GM18867 (cell line): ENCODE results near the gene NEU4.
"Not testable (repeated sequence)": the region's sequence is repeated elsewhere in the genome, so short reads cannot be mapped to it uniquely, and the experiment has no call there.

Experiments
- ATAC-seq: cut with Tn5 transposase; IDR thresholded peaks from one replicate; pipeline ENCODE4 v1.9.1; 2021; ENCODE audit warnings: mild to moderate bottlenecking, moderate library complexity; ENCODE audit not compliant: unreplicated experiment

Gene NEU4

GRCh38 chr2:241774419-241775222 lies 34.4 kb upstream of the NEU4 start:
- no peak for ATAC-seq

GRCh38 chr2:241775223-241776177 lies 33.5 kb upstream of the NEU4 start:
- ATAC-seq, result no peak

DNA sequence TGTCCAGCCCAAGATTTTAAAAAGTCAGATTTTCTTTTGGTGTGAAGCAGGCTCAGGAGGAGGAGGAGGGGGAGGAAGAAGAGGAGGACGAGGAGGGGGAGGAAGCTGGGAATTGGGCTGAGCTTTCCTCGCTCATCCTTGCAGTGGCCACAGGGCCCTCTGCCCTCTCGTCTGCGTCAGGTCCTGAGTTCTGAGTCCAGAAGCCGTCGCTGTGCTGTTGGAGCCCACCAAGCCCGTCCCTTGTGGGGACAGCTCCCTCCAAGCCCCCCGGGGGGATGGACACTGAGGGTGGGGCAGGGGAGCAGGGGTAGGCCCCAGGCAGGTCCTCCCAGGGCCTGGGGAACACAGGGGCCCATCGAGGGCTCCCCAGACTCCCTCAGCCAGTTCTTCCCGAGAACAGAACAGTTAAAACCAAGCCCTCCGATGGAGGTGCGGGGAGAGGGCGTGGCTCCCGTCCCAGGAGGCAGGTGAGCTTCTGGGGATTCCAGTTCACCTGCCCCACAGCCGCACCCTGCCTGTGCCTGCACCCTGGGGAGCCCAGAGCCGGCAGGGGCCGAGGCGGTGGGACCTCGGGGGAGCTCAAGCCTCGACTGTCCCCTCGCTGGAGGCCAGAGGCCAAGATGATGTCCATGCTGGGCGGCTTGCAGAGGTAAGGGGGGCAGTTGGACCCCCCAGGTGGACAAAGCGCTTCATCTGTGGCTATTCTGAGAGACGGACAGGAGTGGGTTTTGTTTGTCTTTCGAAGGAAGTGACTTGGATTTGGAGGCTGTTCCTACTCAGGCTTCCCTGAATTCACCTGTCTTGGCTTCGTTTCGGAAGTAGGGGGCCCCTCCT lies 32.4 kb upstream of the NEU4 start, which contains the start of gene GAL3ST2:
GAL3ST2 (plus strand) TSS at position 487 of the 834 bp plus-strand sequence; CDS start at position 621, 134 bp downstream.
- no peak for ATAC-seq

DNA sequence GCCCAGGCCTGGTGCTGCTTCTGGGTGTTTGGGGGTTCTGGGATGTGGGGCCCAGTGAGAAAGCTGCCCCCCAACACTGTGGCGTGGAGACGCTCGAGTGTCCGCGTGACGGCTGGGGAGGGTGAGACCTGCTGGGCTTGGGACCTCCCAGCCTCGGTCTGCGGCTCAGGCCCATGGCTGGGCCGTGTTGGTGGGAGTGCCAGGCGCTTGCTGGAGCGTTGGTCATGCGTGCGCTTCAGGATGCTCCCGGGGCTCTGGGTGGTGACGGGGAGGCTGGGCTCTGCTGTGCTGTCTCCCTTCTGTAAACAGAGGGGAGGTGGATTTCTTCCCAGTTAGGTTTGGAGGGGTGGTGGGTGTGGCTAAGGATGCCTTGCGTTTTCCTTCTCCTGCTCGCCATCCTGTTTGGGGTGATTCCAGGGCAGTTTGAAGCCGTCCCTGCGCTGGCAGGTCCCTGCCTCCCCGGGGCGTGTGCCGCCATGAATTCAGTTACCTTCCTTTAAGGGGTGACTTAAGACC lies 31.8 kb upstream of the NEU4 start:
- ATAC-seq, result no peak

DNA sequence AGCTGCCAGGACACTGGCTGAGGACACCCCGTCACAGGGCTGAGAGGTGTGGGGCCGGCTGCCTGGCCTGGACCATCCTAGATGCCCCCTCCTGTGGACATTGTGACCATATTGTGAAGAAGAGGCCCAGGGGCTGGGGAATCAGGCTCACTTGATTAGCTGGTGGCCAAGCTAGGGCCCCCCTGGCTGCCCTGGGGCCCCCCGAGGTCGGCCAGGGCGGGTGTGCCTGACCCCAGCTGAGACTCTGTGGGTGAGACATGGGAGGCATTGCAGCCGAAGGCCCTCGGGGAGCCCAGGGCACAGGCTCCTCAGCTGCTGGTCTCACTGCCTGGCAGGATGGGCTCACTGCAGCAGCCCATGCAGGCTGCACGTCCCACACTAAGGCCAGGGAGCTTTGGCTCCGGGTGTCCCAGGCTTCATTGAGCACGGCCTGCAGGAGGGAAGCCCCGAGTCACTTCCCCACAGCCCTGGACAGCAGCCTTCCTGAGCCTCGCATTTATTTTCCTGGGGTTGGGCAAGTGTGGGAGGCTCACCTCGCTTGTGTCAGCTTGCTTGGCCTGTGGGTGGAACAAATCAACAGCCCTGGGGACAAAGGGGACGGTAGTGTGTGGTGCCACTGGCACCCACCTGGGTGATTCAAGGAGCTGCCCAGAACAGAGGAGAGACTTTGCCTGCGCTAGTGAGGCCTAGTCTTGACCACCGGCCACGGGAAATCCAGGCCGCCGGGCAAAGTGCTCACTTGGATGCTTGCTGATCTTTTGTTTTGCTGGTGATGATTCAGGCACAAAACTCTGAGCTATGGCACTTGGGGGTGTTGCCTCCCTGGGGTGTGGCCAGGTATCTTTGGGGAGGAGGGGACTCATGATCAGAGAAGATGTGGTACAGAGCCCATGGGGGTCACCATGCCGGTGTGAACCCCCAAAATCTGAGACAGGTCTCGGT lies 31.0 kb upstream of the NEU4 start:
- ATAC-seq, result no peak

- no peak for ATAC-seq
Observed at GRCh38 chr2:241780939-241781569, 27.9 kb upstream of the NEU4 start.

GRCh38 chr2:241782053-241782452 lies 26.9 kb upstream of the NEU4 start:
- not testable (repeated sequence) for ATAC-seq

DNA sequence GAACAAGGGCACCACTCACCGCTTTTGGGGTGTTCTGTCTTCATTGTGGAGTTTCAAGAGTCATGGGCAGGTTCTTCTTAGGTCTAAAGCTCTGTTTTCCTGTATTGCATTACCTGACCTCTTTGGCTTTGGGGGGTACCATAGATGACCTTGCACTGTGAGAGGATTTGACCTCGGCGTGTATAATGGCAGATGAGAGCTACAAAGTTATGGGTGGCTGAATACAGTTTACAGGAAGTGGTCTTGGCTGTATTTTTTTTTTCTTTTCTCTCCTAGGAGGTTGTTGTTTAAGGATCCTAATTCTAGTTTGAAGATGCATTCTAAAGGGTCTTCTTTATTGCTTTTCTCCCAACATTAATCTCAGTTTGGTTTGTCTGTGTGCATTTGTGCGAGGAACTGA lies 20.9 kb upstream of the NEU4 start:
- no peak for ATAC-seq

DNA sequence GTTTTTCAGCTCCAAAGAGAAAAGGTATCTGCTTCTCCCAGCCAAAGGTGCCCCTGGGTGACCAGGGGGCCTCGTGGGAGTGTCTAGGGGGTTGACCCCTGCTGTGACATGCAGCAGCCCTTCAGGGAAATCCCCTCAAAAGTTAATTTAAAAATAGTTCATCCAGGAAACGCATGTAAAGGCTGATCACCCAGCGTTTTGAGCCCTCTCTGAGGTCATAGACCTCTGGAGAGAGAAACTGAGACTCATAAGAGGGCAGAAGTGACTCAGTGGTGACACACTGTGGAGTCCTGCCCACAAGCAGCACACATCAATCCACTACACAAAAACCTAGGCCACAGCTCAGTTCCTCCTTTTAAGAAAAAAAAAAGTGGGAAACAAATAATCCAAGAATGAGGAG lies 20.4 kb upstream of the NEU4 start:
- no peak for ATAC-seq

GRCh38 chr2:241791385-241791784 lies 17.6 kb upstream of the NEU4 start:
- not testable (repeated sequence) for ATAC-seq

DNA sequence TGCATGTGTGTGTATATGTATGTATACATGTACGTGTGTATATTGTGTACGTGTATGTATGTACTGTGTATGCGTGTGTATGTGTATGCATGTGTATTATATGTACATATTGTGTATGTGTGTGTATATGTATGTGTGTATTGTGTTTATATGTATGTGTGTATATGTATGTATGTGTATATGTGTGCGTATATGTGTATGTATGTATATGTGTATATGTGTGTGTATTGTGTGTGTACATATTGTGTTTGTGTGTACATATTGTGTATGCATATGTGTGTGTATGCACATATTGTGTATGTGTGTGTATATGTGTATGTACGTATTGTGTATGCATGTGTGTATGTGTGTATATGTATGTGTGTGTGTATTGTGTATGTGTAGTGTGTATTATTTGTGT lies 15.6 kb upstream of the NEU4 start:
- ATAC-seq, result no peak

DNA sequence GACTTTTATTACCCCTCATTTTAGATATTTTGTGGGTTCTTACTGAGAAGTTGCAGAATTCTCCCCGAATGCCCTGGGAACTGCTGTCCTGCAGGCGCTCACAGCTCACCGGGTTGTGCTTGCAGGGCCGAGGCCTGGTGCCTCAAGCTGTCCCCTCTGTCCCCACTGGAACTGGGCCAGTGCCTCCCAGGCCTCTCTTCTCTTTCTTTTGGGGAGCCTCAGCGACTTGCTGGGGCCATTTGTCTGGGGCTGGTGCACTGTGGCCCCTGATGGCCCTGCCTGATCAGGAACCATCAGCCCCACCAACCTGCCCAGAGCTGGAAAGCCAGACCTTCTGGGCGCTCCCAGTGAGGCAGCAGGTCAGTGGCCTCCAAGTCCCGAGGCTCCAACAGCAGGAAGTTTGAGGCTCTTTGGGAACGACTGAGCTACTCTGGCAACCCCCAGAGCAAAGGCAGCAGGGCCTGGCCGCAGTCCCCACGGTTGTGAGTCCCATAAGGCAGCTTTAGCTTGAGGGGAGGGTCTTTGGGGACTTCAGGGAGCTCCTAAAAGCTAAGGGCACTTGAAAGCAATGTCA lies 14.7 kb upstream of the NEU4 start:
- no peak for ATAC-seq

DNA sequence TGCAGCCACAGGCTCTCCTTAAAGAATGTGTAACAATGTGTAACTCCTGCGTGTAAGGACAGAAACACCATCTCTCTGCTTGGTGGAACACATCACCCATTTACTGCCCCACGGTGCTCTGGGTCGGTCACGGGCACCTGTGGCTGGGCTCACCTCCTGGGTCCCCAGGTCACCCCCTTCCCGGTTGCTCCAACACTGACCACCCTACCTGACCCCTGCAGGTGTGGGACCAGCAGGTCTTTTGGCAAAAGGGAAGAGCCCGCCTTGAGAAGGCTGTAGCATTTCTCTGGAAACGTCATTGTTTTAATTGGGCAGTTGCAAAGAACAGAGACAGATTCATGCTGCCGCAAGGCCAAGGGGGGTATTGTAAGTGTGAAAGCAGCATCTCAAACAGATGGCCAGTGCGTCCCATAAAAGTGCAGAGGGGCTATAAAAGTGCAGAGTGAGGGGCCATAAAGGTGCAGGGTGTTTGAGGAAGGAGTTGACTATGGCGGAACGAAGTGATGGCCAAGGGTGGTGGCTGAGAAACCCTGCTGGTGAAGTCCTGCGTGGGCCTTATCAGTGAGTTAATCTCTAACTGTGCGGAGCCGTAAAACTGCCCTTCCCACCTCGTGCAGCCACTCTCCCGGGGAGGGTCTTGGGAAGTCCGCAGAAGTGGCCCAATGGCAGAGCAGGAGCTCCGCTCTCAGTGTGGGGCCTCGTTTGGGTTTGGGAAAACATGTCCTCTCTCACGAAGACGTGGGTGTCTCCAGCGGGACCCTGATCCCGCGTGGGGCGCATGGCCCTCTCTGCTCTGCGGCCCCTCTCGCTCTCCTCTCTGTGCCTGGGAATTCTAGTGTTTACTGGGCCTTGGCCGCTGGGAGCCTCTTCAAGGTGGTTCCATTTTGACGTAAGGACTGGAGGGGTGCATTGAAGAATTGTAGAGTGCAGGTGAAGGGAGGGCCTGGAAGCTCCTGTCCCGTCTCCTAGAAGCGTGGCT lies 13.7 kb upstream of the NEU4 start:
- ATAC-seq, result no peak

DNA sequence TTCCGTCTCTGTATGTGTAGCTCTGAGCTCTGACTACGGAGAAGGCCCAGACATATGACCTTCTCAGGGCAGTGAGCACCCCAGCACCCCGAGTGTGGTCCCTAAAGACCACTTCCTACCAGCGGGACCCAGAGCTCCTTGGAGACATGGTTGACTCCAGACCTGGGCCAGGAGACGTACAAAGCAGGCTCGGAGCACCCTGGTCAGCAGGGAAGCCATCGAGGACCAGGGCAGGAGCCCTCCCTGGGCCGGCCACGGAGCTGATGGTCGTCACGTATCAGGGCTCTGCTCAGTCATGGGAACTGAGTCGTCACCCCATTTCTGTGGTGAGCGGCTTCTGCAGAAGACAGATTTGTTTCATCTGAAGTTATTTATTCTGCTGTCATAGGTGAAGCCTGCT lies 12.8 kb upstream of the NEU4 start:
- ATAC-seq, result no peak

- no peak for ATAC-seq
Observed at GRCh38 chr2:241796610-241797138, 12.3 kb upstream of the NEU4 start.

- no peak for ATAC-seq
Observed at GRCh38 chr2:241797441-241798080, 11.4 kb upstream of the NEU4 start.
